Activated CD8-positive, alpha-beta memory T cell treated with anti-CD3 and anti-CD28 coated beads, Interleukin-2, amount 50 U/mL, for 48 hours (primary cell): ENCODE data around the gene FAM110D.

Source experiments
- DNase-seq: peaks from one replicate; pipeline ENCODE4 v3.0.0-alpha.2; 2020

The FAM110D gene

GRCh38 chr1:26164036-26164860, 5.4 kb downstream of the FAM110D start:
- DNase-seq: peak; percentile 82

DNA sequence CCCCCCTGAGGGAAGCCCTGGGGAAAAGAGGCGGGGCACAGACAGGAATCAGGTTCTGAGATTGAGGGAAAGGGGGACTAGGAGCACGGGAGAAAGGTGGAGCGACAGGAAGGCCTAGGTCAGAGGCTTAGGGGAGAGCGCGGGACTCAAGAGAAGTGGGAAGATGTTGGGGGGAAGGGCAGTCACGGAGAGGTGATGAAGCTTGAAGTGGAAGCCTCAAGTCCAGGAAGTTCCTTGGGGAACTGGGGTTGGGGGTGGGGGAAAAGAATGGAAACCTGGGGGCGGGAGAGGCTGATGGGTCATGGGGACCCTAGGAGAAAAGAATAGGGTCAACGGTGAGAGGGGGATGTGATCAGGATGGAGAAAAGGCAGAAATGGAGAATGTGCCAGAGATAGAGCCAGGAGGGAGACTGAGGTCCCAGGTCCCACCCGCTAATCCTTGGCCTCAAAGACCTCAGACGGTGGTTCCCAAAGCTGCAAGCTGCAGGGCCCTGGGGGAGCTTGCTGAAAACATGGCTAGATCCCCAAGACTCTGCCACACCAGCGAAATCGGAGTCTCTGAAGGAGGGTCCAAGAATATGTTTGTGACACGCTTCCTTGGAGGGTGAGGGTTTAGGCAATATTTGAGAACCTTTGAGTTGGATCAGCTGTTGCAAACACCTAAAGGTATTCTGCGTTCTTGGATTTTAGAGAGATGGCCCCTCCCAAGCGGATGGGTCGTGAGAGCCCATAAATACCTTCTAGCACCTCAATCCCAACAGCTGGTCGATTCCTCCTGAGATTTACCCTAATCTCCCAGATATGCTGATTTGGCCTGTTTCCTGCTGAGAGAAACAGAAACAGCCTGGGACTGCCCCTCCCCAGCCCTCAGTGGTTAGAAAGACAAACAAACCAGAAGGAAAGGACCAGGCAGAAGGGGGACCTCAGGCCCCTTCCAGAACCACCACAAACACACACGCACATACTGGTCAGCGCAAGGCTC, 6.3 kb downstream of the FAM110D start:
- DNase-seq: no peak

DNA sequence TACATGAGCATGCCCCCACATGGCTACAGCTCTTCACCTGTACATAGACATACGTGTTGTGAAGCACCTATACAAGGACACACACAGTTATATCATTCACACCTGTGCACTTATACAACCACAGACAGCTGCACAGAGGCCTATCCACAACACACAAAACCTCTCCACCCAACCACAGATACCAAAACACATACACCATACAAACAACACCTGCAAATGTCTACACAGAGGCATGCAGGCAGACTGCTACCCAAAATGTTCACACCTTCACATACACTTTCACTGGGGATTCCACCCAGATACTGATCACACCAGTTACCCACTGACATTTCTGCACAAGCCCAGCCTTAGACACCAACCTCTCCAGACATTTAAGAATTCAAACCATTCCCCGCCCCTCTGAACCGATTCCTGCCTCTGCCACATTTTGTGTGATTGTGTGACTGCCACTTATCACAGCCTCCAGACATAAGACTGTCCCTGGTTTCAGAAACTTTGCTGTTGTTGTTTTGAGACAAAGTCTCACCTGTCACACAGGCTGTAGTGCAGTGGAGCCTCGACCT, 7.9 kb downstream of the FAM110D start:
- DNase-seq: no peak

GRCh38 chr1:26168410-26169197, 9.7 kb downstream of the FAM110D start, which contains the start of gene C1orf232:
Gene C1orf232, minus strand, starts transcription at chr1:26168963. Its CDS starts 464 bp downstream, at chr1:26168499.
- DNase-seq: no peak

GRCh38 chr1:26169198-26169554, 10.3 kb downstream of the FAM110D start:
- DNase-seq: no peak

DNA sequence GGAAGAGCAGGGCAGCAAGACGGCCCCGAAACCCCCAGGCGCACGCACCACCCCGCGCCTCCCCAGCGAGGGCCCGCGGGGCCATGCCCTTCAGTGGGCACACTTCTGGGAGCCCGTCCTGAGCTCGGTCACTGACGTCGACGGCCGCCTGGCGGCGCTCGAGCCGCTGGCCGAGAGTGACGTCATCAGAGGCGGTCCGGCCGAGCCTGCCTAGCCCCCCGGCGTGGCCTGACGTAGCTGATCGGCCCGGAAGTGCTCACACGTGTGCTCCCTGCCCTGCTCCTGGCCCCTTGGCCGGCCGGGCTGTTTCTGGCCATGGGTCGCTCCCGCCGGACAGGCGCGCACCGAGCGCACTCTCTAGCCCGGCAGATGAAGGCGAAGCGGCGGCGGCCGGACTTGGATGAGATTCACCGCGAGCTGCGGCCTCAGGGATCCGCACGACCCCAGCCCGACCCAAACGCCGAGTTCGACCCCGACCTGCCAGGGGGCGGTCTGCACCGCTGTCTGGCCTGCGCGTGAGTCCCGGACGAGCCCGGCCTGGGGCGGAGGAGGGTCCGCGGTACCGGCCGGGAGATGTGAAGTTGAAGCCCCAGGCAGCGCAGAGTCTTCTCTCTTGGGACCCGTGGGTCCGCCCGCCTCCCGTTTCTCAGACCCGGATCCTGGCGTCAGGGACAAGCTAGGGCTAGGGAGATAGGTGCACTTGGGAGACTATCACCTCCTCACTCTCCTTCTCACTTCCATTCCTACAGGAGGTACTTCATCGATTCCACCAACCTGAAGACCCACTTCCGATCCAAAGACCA, 11.0 kb downstream of the FAM110D start, which contains the start of gene ZNF593:
TSS of gene ZNF593 (plus strand) at position 240 of the 803 bp plus-strand sequence. CDS start at position 316, 76 bp downstream.
- DNase-seq: peak; percentile 96

DNA sequence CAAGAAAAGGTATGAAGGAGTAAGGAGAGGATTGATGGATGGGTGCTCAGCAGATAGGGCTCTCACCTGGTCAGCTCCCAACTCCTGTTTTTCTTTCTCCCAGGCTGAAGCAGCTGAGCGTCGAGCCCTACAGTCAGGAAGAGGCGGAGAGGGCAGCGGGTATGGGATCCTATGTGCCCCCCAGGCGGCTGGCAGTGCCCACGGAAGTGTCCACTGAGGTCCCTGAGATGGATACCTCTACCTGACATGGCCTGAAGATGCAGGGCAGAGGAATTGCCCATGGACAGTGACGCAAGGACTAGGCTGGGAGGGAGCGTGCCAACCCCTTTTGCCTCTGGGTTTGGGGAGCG, 11.6 kb downstream of the FAM110D start:
- no peak for DNase-seq

DNA sequence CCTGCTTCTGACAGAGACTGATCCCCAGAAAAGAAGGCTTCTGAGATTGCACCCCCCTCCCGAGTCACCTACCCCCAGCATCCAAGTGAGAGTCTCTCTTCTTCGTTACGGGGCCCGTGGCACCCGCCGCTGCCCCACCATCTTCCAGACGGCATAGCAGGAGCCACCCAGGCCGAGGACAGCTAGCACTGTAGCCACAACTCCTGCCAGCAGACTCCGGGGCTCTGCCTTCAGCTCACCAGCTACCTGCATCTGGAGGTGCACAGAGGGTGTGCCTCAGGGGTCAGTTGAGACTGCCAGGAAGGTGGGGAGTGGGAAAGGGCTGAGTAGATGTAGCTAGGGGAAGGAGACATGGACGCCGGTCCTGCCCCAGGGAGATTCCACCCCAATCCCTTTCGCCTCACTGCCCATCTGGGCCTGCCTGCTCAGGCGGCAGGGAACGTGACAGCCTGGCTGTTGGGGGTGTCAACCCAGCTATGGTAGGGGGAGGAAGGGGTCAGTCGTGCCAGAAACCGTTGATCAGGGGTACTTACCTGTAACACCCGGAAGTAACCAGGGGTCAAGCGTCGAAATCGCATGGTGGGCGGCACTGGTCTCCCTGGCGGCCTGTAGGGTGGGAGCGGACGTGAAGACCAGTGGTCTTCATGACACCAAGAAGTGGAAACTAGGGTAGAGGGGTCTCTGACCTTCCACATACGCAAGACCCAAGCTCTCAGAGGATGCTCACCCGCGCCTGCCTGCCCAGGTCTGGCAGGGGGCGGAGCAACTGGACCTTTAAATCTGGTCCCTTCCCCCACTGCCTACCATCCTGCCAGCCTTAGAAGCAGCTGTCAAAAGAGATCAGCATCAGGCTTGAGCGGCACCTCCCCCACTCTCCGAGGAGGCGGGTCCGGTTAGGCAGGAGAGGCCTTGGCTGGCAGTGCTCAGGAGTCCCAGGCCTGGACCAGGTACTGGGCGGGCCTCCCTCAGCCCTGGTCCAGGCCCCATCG, 12.5 kb downstream of the FAM110D start, which contains the start of gene ZNF593OS:
TSS of gene ZNF593OS (minus strand) at position 749 of the 989 bp plus-strand sequence. CDS start at position 578, 171 bp downstream.
- no peak for DNase-seq

DNA sequence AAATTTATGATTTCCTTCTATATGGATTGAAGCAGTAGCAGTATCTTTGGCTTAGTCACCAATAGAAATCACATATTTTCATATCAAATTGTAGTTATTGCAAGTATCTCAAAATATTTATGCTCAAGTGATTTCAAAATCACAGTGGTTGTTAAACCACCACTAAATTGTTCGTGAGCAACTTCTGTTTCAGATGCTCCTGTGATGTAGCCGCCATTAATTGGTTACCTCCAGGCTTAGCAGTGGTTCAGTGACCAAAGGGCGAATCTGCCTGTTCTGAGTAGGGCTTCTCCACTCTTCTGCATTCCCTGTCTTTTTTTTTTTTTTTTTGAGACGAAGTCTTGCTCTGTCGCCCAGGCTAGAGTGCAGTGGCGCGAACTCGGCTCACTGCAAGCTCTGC, 16.5 kb downstream of the FAM110D start:
- DNase-seq: no peak

GRCh38 chr1:26177182-26177684, 18.4 kb downstream of the FAM110D start, which contains the start of gene CNKSR1:
Gene CNKSR1, plus strand, starts transcription at chr1:26177491. Its CDS starts 57 bp downstream, at chr1:26177548.
- no peak for DNase-seq

- no peak for DNase-seq
These were observed 21.2 kb downstream of the FAM110D start for GRCh38 chr1:26180010-26180506.

DNA sequence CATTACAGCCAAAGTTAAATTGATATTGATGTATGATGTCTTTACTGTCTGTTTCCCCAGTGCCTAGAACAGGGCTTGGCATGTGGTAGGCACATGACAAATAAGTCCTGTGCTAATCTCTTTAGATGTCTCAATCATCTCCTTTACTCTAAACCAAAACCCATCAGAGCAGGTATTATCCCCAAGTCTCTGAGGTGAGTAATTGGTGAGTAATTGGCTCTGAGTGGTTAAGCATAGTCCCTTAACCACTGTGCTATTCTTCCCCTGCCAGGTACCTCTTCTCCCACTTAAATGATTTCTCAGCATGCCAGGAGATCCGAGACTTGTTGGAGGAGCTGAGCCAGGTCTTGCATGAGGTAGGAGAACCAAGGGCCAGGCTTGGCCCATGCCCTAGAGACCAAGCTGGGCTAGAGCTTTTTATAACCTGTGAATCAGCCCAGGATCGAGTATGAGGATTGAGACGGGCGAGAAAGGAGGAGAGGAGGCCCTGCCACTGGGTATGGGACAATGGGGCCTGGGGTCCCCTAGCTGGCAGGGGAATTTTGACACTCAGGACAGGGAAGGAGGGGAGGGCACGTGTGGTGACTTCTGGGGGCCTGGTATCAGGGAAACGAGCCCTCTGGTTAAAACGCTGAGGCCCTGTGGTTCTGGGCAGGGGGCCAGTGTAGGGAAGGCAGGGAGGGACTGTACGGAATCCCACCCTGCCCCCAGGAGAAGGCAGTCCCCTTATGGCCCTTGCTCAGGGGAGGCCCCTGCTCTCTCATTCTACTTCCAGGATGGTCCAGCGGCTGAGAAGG, 22.9 kb downstream of the FAM110D start:
- DNase-seq: no peak

DNA sequence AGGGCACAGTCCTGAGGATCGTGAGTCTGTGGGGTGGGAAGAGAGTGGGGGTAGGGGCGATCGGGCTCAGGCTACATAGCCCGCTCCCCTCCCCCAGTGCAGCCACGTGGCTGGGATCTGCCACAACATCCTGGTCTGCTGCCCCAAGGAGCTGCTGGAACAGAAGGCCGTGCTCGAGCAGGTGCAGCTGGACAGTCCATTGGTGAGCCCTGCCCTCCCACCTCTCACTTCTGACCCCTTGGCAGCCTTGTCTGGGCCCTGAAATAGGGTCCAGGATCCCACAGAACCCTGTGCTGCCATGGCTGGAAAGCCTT, 23.5 kb downstream of the FAM110D start:
- DNase-seq: no peak

- no peak for DNase-seq
These were observed 25.2 kb downstream of the FAM110D start for GRCh38 chr1:26184086-26184485.

DNA sequence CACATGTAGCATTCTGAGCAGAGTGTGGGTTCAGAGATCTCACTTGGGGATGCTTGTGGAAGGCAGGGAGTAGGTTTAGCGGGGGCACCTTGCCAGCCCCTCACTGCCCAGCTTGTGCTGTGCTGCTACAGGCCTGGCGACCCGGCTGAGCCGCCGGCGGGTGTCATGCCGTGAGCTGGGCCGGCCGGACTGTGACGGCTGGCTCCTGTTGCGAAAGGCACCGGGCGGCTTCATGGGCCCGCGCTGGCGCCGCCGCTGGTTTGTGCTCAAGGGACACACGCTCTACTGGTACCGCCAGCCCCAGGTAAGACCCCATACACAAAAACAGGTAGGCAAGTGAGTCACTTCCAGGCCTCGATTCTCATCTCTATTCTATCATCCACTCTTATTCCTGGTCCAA, 26.0 kb downstream of the FAM110D start:
- no peak for DNase-seq

GRCh38 chr1:26187882-26188281, 29.0 kb downstream of the FAM110D start:
- no peak for DNase-seq

DNA sequence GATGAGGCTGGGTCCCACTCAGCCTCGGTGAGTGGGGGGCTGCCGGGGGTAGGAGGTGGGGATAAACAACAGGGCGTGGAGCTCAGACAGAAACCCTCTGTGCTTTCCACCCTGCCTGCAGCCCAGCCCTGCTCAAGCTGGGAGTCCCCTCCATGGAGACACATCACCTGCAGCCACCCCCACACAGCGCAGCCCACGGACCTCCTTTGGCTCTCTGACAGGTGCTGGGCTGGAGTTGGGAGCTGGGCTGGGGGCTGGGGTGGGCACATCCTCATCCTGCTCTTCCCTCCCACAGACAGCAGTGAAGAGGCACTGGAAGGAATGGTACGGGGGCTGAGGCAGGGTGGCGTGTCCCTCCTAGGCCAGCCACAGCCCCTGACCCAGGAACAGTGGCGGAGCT, 29.6 kb downstream of the FAM110D start:
- no peak for DNase-seq

DNA sequence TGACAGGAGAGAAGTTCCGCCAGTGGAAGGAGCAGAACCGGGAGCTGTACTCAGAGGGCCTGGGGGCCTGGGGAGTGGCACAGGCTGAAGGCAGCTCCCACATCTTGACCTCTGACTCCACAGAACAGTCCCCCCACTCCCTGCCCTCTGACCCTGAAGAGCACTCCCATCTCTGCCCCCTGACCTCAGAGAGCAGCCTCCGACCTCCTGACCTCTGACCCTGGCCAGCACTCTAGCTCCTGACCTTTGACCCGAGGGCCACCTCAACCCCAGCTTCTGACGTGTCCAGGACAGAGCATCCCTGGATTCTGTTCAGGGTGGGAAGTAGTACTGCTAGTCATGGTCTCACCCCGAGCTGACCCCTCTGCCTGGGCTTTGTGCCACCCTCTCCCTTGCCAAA, 30.5 kb downstream of the FAM110D start:
- no peak for DNase-seq

DNA sequence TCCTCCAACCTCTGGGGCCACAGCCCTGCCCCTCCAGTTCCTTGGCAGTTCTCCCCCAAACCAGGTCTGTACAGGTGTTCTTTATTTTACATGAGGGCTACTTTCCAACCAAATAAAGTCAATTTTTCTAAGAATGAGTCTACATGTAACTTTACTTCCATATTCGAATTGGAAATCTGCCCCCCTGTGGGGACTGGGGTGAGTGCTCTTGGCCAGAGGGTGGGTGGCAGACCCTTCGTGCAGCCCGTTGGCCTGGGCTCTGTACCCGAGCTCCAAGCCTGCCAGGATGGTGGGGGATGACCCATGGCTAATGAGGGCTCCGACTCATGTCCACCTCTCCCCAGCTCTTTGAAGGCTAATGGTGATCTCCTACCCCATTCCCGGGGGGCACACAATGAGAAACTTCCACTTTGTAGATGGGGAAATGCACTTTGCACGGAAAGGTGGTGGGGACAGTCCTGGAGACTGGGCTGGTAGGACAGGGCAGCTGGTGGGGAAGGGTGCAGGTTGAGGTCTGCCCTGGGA, 30.9 kb downstream of the FAM110D start:
- DNase-seq: no peak
